Measurements from ENCODE around the gene MUC5B.
"Not testable (repeated sequence)": the region's sequence is repeated elsewhere in the genome, so short reads cannot be mapped to it uniquely, and the experiment has no call there.

The MUC5B gene

DNA sequence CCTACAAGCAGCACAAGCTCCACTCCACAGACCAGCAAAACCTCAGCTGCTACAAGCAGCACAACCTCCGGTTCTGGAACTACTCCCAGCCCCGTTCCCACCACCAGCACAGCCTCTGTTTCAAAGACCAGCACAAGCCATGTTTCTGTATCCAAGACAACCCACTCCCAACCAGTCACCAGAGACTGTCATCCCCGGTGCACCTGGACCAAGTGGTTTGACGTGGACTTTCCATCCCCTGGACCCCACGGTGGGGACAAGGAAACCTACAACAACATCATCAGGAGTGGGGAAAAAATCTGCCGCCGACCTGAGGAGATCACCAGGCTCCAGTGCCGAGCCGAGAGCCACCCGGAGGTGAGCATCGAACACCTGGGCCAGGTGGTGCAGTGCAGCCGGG lies 33.0 kb upstream of the MUC5B start:
- DNase-seq (ENCODE audit: low read depth): not testable (repeated sequence)

DNA sequence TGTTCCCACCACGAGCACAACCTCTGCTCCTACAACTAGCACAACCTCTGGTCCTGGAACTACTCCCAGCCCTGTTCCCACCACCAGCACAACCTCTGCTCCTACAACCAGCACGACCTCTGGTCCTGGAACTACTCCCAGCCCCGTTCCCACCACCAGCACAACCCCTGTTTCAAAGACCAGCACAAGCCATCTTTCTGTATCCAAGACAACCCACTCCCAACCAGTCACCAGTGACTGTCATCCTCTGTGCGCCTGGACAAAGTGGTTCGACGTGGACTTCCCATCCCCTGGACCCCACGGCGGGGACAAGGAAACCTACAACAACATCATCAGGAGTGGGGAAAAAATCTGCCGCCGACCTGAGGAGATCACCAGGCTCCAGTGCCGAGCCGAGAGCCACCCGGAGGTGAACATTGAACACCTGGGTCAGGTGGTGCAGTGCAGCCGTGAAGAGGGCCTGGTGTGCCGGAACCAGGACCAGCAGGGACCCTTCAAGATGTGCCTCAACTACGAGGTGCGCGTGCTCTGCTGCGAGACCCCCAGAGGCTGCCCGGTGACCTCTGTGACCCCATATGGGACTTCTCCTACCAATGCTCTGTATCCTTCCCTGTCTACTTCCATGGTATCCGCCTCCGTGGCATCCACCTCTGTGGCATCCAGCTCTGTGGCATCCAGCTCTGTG lies 30.9 kb upstream of the MUC5B start:
- not testable (repeated sequence) for DNase-seq (ENCODE audit: low read depth)

DNA sequence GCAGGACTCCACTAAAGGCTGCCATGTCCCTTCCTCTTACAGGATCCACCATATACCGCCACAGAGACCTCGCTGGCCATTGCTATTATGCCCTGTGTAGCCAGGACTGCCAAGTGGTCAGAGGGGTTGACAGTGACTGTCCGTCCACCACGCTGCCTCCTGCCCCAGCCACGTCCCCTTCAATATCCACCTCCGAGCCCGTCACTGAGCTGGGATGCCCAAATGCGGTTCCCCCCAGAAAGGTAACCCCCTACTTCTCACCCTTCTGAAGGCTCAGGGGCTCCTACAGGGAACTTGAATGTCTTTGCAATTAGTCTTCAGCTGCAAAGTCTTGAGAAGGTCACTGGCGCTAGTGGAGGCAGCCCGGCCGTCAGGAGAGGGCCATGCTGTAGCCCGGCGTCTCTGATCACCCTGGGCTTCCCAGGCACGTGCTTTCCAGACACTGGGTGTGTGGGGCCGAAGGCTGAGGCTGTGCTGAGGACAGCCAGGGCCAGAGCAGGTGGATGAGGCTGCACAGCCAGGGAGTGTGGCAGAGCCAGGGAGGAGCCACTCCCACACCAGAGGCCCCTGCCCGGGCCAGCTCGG lies 30.0 kb upstream of the MUC5B start:
- no peak for DNase-seq (ENCODE audit: low read depth)

DNA sequence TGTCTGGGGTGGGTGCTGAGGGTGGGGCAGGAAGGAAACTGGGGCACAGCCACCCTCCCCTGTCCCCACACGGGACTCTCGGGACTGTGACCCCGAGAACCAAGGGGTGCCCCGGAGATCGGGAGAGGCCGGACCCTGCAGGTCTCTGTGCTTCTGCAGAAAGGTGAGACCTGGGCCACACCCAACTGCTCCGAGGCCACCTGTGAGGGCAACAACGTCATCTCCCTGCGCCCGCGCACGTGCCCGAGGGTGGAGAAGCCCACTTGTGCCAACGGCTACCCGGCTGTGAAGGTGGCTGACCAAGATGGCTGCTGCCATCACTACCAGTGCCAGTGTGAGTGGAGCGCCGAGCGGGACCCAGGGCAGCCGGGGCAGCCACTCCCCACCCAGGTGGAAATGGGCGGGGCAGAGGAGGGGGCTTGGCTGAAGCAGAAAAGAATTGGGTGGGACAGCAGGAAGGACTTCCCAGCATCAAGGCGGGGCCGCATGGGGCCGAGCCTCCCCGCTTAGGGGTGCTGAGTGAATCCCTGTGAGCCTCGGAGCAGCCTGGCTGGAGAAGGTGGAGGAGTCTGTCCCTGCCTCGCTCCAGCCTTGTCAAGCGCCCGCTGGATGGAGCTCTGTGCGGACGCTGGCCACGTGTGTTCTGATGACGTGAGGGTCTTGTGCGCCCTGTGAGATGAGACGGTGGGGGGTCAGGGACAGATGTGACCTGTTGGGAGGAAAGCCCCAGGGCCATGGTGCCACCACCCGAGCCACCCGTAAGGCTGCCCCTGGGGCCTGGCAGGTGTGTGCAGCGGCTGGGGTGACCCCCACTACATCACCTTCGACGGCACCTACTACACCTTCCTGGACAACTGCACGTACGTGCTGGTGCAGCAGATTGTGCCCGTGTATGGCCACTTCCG lies 29.3 kb upstream of the MUC5B start:
- no peak for DNase-seq (ENCODE audit: low read depth)

DNA sequence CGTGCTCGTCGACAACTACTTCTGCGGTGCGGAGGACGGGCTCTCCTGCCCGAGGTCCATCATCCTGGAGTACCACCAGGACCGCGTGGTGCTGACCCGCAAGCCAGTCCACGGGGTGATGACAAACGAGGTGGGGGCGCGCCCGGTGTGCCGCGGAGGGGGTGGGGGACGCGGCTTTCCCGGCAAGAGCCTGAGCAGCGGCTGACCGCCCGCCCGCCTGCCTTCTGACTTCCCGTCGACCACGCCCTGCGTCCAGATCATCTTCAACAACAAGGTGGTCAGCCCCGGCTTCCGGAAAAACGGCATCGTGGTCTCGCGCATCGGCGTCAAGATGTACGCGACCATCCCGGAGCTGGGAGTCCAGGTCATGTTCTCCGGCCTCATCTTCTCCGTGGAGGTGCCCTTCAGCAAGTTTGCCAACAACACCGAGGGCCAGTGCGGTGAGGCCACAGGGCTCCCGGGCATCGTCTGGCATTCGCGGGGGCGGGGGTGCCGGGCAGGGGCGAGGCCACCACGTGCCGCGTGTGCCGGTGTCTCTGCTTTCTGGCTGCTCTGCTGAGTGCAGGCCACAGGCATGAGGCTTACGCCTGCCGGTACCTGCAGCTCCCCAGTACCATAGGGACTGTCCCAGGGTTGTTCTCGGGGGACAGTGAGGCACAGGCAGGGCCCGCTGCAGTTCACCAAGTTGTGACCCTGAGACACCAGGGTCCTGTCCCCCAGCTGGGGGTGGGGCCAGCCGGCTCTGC lies 28.5 kb upstream of the MUC5B start:
- no peak for DNase-seq (ENCODE audit: low read depth)

DNA sequence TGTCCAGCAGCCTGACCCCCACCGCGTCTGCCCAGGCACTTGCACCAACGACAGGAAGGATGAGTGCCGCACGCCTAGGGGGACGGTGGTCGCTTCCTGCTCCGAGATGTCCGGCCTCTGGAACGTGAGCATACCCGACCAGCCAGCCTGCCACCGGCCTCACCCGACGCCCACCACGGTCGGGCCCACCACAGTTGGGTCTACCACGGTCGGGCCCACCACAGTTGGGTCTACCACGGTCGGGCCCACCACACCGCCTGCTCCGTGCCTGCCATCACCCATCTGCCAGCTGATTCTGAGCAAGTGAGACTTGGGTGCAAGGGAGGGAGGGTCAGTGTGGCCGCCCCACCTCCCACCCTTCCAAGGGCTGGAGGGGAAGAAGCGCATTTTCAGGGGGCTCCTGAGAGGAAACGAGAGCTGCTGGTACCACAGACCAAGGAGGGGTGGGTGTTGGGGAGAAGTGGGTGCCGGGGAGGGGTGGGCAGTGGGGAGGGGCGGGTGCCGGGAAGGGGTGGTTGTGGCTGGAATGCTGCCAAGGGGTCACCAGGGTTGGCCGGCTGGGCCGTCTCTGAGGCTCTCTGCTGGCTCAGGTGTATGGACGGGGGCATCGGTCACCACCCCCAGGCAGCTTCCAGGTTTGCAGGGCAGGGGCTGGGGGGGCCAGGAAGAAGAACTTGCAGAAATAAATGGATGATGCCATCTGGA lies 27.7 kb upstream of the MUC5B start:
- DNase-seq (ENCODE audit: low read depth): no peak

DNA sequence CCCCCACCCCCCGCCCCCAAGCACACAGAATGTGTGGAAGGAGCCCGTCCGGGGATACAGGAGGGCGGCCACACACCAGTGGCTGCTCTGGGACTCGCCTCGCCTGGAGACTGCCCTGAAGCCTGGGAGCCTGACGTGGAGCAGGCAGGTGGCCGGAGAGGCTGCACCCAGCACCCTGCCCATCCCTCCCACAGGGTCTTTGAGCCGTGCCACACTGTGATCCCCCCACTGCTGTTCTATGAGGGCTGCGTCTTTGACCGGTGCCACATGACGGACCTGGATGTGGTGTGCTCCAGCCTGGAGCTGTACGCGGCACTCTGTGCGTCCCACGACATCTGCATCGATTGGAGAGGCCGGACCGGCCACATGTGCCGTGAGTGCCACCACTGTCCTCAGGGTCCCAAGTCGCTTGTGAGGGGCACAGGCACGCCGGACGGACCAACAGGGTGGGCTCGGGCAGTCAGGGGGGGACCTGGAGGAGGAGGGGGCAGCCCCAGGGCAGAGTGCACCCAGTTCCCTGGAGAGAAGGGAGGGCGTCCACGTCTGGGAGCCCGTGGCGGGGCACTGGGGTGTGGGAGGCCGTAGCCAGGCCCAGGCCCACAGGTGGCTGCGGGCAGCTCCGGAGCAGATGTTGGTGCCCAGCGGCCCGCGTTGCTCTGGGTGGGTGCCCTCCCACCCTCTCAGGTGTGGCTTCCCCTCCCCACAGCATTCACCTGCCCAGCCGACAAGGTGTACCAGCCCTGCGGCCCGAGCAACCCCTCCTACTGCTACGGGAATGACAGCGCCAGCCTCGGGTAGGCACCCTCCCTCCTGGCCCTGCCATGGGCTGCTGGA lies 27.0 kb upstream of the MUC5B start:
- no peak for DNase-seq (ENCODE audit: low read depth)

DNA sequence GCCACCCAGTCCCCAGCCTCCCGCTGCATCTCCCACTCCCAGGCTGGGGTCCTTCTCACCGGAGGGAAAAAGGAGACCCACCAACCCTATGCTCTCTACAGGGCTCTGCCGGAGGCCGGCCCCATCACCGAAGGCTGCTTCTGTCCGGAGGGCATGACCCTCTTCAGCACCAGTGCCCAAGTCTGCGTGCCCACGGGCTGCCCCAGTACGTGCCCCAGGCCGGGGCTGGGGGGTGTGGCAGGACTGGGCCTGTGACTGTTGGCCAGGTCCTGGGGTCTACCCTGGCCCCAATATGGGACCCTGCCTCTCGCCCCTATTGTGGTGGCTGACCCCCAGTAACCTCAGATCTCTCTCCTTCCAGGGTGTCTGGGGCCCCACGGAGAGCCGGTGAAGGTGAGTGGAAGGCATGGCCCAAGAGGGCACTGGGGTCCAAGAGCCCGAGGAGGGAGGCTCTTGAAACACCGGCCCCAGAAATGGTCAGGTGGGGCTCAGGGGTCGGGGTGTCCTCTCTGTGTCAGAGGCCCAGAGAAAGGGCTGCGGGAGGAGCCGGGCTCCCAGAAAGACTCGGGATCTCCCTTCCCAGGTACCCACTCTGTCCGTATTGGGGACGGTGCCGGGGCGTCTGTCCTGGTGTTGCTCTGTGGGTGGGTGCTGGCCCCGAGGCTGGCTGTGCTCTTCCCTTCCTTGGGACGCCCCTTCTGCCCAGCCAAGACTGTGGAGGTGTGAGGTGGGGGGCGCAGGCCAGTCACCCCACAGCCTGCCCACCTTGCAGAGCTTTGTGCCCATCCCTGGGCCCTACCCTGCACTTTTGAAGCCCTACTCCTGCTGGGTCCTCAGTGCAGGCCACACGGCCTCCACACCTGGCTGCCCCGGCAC lies 26.1 kb upstream of the MUC5B start:
- DNase-seq (ENCODE audit: low read depth): no peak

DNA sequence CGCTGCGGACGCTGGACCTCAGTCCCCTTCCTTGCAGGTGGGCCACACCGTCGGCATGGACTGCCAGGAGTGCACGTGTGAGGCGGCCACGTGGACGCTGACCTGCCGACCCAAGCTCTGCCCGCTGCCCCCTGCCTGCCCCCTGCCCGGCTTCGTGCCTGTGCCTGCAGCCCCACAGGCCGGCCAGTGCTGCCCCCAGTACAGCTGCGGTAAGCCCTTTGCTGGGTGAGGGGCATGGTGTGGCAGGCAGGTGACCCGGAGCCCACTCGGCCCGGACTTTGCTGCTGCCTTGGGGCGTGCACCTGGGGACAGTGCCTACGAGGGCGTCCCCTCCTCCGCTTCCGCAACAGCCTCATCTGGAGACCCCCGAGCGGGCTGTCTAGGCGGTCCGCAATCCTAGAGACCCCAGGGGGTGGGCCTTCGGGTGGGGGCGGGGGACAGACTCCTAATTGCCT lies 25.4 kb upstream of the MUC5B start:
- DNase-seq (ENCODE audit: low read depth): no peak

DNA sequence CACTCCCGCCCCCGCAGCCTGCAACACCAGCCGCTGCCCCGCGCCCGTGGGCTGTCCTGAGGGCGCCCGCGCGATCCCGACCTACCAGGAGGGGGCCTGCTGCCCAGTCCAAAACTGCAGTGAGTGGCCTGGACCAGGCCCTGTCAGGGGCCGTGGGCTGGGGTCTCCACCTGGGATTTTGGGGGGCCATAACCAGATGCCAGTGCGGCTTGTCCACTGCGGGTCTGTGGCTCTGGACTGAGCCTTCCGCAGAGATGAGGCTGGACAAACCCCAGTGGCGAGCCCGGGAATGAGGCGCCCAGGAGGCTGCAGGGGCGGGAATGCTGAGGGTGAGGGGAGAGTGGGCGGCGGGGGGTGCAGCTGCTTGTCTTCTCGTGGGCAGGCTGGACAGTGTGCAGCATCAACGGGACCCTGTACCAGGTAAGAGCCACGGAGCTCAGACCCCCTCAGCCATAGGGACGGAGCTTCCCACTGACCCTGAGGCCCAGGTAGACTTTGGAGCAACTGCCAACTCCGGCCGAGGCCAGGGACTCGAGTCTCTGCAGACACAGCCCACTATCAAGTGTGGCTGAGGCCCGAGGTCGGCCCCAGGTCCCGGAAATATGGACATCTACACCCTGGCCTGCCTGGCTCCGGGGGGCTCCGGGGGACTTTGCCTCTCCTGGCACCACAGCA lies 24.8 kb upstream of the MUC5B start:
- no peak for DNase-seq (ENCODE audit: low read depth)

DNA sequence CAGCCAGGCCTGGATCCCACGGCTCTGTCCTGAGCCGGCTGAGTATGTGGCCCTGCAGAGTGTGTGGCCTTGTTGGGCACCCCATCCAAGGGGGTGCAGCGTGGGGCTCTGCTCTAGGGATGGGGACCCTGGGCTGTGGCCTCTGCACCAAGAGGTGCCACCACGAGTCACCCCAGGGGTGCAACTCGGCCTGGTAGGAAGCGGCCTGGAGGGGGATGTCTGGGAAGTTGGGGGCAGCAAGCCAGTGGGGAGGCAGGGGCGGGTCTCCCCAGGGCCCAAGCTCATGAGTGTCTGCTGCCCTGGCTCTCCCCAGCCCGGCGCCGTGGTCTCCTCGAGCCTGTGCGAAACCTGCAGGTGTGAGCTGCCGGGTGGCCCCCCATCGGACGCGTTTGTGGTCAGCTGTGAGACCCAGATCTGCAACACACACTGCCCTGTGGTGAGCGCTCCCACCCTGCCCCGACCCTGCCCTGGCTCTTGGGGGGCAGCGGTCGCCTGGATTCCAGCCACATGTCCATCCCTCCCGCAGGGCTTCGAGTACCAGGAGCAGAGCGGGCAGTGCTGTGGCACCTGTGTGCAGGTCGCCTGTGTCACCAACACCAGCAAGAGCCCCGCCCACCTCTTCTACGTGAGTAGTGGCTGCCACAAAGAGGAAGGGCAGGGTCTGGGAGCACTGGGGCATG lies 24.2 kb upstream of the MUC5B start:
- no peak for DNase-seq (ENCODE audit: low read depth)

DNA sequence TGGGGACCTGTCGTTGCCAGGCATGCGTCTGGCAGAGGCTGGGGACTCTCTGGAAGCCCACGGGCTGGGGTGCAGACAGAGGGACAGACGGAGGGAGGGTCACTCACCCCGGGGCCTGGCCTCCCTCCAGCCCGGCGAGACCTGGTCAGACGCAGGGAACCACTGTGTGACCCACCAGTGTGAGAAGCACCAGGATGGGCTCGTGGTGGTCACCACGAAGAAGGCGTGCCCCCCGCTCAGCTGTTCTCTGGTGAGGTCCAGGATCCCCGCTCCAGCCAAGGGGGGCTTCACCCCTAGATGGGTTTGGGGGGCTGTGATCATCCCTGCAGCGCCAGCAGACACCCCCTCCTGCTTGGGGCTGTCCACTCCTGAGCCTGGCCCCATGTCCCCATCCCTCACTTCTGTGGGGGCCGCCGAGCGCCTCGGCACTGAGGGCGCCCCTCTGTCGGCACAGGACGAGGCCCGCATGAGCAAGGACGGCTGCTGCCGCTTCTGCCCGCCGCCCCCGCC lies 23.6 kb upstream of the MUC5B start:
- no peak for DNase-seq (ENCODE audit: low read depth)

DNA sequence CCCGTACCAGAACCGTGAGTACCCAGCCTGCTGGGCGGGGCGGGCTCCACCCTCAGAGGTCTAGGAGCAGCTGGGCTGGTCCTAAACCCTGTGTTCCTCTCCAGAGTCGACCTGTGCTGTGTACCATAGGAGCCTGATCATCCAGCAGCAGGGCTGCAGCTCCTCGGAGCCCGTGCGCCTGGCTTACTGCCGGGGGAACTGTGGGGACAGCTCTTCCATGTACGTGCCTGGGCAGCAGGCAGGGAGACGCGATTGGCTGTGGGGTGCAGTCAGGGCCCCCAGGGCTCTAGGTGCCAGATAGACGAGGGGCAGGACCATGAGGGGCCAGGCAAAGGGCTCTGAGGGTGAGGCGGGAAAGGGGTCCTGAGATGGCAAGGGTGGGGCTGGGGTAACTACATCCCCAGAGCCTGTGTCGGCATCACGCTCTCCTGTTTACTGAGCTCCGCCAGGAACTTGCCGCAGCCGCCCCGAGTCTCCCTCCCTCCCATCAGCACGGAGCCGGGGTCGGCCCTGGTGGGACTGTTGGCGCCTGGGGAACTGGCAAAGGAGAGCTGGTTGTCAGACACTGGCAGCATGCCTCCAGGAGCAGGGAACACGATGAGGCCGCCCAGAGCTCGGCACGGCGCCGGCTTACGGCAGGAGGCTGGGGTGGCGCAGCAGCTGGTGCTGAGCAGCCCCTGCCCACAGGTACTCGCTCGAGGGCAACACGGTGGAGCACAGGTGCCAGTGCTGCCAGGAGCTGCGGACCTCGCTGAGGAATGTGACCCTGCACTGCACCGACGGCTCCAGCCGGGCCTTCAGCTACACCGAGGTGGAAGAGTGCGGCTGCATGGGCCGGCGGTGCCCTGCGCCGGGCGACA lies 22.9 kb upstream of the MUC5B start:
- DNase-seq (ENCODE audit: low read depth): no peak

DNA sequence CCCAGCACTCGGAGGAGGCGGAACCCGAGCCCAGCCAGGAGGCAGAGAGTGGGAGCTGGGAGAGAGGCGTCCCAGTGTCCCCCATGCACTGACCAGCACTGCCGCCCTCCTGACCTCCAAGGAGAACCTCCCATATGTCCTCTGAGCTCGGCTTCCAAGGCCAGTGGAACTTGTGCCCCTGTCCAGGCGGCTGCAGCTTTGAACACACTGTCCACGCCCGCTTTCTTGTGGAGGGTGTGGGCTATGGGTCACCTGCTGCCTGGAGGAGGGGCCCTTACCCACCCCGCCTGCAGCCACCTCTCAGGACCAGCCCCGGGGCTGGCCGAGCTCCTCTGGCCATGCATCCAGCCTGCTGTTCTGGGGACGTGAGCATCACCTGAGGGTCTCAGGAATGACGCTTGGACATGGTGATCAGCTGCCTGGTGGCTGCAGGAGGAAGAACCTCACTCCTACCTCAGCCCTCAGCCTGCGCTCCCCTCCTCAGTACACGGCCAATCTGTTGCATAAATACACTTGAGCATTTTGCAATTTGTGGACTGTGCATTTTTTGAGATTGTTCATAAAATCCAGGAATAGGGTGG lies 22.2 kb upstream of the MUC5B start:
- no peak for DNase-seq (ENCODE audit: low read depth)

DNA sequence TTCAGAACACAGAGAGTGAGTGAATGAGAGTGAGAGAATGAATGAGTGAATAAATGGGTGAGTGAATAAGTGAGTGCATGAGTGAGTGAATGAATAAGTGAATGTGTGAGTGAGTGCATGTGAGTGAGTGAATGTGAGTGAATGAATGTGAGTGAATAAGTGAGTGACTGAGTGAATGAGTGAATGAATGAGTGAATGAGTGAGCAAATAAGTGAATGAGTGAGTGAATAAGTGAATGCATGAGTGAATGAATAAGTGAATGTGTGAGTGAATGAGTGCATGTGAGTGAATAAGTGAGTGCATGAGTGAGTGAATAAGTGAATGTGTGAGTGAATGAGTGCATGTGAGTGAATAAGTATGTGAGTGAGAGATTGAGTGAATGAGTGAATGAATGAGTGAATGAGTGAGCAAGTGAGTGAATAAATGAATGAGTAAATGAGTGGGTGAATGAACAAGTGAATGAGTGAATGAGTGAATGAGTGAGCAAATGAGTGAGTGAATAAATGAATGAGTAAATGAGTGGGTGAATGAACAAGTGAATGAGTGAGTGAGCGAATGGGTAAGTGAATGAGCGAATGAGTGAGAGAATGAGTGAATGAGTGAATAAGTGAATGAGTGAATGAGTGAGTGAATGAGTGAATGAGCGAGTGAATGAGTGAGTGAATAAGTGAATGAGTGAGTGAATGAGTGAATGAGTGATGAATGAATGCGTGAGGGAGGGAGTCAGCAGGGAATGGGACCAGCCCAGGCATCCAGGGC lies 21.3 kb upstream of the MUC5B start:
- DNase-seq (ENCODE audit: low read depth): no peak

DNA sequence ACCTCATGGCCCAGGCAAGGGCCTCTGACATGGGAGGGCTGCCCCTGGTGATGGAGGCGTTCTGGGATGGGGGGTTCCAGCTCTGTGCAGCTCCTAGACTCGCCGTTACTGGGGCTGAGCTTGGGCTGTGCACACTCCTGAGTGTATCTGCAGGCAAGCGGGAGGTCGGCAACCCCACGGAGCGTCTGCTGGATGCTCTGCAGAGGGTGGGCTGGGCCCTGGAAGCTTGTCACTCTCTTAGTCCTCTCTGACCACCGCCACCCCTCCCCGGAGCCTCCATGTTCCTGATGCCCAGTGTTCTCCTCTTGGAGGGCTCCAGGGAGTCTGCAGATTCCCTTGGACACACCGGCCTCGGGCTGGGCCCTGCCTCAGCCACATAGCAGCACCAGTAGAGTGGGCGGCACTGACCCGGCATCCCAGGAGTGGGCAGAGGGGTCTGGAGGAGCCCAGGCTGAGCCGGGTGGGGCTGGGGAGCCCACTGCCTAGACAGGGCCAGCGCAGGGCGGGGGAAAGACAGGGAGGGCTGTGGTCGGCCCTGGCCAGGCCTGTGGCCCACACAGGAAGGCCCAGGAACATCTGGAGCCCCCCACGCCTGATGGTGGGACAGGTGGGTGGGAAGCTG lies 20.6 kb upstream of the MUC5B start:
- DNase-seq (ENCODE audit: low read depth): no peak
